ENCODE data around the gene PRR16.

Gene PRR16

GRCh38 chr5:120504057-120504456 is 40.0 kb downstream of the PRR16 start:
- no peak for TF ChIP-seq CTCF (IDR thresholded peaks at IDR 0.05; ENCODE audit: low read depth, low read length)
- H3K4me3 ChIP-seq (ENCODE audit: low read depth, low read length) = no peak overlapping the region

GRCh38 chr5:120507197-120507596 is 43.1 kb downstream of the PRR16 start:
- H3K4me3 ChIP-seq (ENCODE audit: low read depth, low read length) = peak overlapping the region; percentile 18; the same call in 1 of the 2 replicates
- no peak for TF ChIP-seq CTCF (IDR thresholded peaks at IDR 0.05; ENCODE audit: low read depth, low read length)

DNA sequence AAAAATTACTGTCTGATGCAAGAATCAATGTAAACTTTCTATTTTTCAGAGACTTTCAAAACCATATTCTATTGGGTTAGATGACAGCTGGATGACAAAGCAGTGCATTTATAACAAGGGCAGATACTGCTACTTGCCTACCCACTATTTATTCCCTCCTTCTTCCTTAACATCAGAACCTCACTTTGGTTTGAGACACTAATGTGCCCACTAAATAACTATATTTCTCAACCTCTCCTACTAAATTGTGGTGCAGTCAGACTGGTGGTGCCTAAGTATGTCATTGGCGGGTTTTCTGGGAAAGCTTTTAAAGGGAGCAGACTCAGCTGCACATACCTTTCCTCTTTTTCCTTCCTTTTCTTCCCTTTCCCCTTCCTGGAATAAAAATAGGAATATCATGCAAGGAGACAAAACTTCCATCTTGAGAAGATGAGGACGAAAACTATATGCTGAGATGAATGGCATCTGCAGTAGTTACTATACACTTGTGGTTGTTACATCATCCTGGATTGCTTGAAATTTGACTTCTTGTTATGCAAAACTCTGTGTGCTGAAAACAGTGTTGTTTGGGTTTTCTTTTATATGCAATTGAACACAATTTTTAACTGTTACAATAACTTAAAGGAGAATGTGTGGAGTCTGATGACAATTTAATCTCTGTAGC is 43.8 kb downstream of the PRR16 start:
- H3K4me3 ChIP-seq (ENCODE audit: low read depth, low read length) = peak overlapping the region; percentile 18; the same call in 1 of the 2 replicates
- no peak for TF ChIP-seq CTCF (IDR thresholded peaks at IDR 0.05; ENCODE audit: low read depth, low read length)

- no peak for TF ChIP-seq CTCF (IDR thresholded peaks at IDR 0.05; ENCODE audit: low read depth, low read length)
Measured at GRCh38 chr5:120509053-120509452, 45.0 kb downstream of the PRR16 start.

DNA sequence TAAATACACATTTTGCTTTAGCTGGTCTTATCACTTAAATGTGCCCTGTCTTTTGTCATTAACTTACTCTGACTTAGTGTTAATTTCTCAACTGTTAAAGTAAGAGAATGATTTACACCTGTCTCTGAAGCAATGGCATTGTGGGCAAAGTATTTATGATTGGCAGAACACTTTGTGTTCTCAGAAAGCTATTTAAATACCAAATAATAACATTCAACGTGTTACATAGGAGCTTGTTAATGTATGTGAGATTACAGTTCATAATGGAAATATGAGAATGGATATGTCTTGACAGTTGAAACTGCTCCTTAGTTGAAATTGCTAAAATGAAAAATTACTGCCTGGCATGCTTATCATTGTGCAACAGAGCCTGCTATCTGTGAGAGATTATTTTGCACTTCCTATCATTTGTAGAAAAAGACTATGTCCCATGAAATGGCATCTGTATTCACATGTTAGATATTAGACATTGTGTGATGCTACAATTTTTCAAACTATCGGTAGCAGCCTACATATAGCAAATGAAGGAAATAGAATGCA is 46.1 kb downstream of the PRR16 start:
- TF ChIP-seq CTCF (IDR thresholded peaks at IDR 0.05; ENCODE audit: low read depth, low read length) = no peak
- H3K4me3 ChIP-seq (ENCODE audit: low read depth, low read length) = no peak overlapping the region

More at GRCh38 chr5:120509053-120509452, 45.0 kb downstream of the PRR16 start:
- no peak overlapping the region for H3K4me3 ChIP-seq (ENCODE audit: low read depth, low read length)

DNA sequence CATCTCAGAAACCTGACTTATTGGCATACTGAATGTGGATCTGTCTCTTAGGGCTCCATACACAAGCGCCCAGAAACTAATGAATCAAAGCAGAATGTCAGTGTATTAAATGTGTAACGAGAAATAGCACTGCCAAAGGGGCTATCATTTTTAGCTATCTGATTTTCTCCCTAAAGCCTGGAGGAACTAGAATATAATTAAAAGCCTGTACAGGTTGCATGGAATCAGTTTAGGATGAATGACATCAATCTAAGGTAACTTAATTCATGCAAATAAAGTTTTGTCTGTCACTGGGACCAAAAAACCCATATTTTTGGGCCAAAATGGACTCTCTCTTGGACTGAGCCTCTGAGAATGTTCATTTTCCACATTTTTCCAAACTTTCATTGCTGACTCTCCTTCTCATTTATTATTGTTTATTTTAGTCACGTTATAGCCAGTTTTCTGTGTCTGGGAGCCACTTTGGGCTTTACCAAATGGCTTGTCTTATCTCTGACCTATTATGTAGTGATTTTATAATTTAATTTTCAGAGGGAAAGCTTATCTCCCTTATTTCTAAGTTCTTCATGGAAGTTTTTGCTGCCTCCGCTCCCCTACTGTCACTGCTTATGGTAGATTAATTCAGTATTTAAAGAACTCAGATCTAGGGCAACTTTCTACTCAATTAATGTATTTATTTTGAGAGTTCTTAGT is 47.0 kb downstream of the PRR16 start:
- no peak overlapping the region for H3K4me3 ChIP-seq (ENCODE audit: low read depth, low read length)

More for the DNA sequence above, 47.0 kb downstream of the PRR16 start:
- TF ChIP-seq CTCF (IDR thresholded peaks at IDR 0.05; ENCODE audit: low read depth, low read length) = no peak
